ENCODE results near the gene LHX3. TPM values are rescaled to one million over a fixed set of nuclear protein-coding genes. Genes with fewer than 3 reads are reported as not detected.

The LHX3 gene
- total and polyA plus RNA-seq, 2 of the 4 experiments (the other 2 are of a cell fraction) = not detected

GRCh38 chr9:136177224-136177623, 27.7 kb downstream of the LHX3 start:
- H2AFZ ChIP-seq (replicated peaks; ENCODE audit: low read length, poor library complexity) = no peak overlapping the region
- H2AK9ac ChIP-seq (replicated peaks; ENCODE audit: low read depth, low read length, poor library complexity) = no peak overlapping the region
- ChIA-PET POLR2A (ENCODE audit: unreplicated experiment) (no interaction called here), CTCF (no interaction called here)
- H3K36me3 ChIP-seq (ENCODE audit: control insufficient read depth, insufficient read depth, low read length) = no peaks in the 10 kb centered on the region
- H2BK120ac ChIP-seq (ENCODE audit: low read depth, low read length) = no peak overlapping the region
- TF ChIP-seq, protein P1, sequence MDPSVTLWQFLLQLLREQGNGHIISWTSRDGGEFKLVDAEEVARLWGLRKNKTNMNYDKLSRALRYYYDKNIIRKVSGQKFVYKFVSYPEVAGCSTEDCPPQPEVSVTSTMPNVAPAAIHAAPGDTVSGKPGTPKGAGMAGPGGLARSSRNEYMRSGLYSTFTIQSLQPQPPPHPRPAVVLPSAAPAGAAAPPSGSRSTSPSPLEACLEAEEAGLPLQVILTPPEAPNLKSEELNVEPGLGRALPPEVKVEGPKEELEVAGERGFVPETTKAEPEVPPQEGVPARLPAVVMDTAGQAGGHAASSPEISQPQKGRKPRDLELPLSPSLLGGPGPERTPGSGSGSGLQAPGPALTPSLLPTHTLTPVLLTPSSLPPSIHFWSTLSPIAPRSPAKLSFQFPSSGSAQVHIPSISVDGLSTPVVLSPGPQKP (IDR thresholded peaks at IDR 0.05; ENCODE audit: borderline replicate concordance, low read depth, low read length) = no peak
- TF ChIP-seq CEBPB (IDR thresholded peaks at IDR 0.05; ENCODE audit: low read depth, low read length) (no peak), SMC3 (IDR thresholded peaks at IDR 0.05; ENCODE audit: low read depth, low read length) (no peak), MXI1 (IDR thresholded peaks at IDR 0.05; ENCODE audit: borderline replicate concordance, low read depth, low read length) (no peak), POLR2A (IDR thresholded peaks at IDR 0.05; ENCODE audit: low read depth, low read length) (no peak), FOS (IDR thresholded peaks at IDR 0.05; ENCODE audit: low read depth, low read length) (no peak), MAFK (IDR thresholded peaks at IDR 0.05; ENCODE audit: low read depth, low read length) (no peak), NFE2L2 (IDR thresholded peaks at IDR 0.05; ENCODE audit: low read depth, low read length) (no peak), CHD1 (IDR thresholded peaks at IDR 0.05; ENCODE audit: low read depth, low read length) (no peak), MAZ (IDR thresholded peaks at IDR 0.05; ENCODE audit: borderline replicate concordance, low read depth, low read length) (no peak), BHLHE40 (IDR thresholded peaks at IDR 0.05; ENCODE audit: low read depth, low read length) (no peak), RFX5 (IDR thresholded peaks at IDR 0.05; ENCODE audit: low read depth, low read length) (no peak), RAD21 (IDR thresholded peaks at IDR 0.05; ENCODE audit: low read length) (no peak), RCOR1 (IDR thresholded peaks at IDR 0.05; ENCODE audit: insufficient replicate concordance, low read length) (no peak), USF2 (IDR thresholded peaks at IDR 0.05; ENCODE audit: low read depth, low read length) (no peak)
- TF ChIP-seq, protein P2, sequence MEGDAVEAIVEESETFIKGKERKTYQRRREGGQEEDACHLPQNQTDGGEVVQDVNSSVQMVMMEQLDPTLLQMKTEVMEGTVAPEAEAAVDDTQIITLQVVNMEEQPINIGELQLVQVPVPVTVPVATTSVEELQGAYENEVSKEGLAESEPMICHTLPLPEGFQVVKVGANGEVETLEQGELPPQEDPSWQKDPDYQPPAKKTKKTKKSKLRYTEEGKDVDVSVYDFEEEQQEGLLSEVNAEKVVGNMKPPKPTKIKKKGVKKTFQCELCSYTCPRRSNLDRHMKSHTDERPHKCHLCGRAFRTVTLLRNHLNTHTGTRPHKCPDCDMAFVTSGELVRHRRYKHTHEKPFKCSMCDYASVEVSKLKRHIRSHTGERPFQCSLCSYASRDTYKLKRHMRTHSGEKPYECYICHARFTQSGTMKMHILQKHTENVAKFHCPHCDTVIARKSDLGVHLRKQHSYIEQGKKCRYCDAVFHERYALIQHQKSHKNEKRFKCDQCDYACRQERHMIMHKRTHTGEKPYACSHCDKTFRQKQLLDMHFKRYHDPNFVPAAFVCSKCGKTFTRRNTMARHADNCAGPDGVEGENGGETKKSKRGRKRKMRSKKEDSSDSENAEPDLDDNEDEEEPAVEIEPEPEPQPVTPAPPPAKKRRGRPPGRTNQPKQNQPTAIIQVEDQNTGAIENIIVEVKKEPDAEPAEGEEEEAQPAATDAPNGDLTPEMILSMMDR (conservative IDR thresholded peaks at IDR 0.05; ENCODE audit: low read depth, low read length) = no peak
- H3K4me2 ChIP-seq (ENCODE audit: low read depth, low read length) = no peak overlapping the region
- H3K56ac ChIP-seq (ENCODE audit: extremely low read depth, insufficient read depth, low read length) = no peak overlapping the region
- DNase-seq (no peak), ATAC-seq (ENCODE audit: low read depth) (no peak)
- no peak overlapping the region for H2BK20ac ChIP-seq (ENCODE audit: low read depth, low read length)
- no peak overlapping the region for H3K4me3 ChIP-seq (ENCODE audit: insufficient read depth, low read depth, low read length)
- in situ Hi-C loops (cut with MboI; ENCODE audit: low sequenced_read_pairs) = no loop called here
- 86% methylated on average over 9 of the region's 14 CpGs; no CpG with 5 or more reads in 1 of the 2 experiments for WGBS, 2 experiments (ENCODE audit: extremely low coverage in 2 of 2, insufficient read length in 1 of 2)
- H3K27me3 ChIP-seq (ENCODE audit: control insufficient read depth, insufficient read depth, low read length) = peaks cover 44% of the 10 kb centered on the region
- no peak overlapping the region for H2BK5ac ChIP-seq (ENCODE audit: low read depth, low read length, poor library complexity, severe bottlenecking)
- no peak overlapping the region for H2BK15ac ChIP-seq (ENCODE audit: low read depth, low read length)
- H3K9ac ChIP-seq (ENCODE audit: low read depth, low read length) = no peak overlapping the region
- no peaks in the 10 kb centered on the region for H3K9me1 ChIP-seq (ENCODE audit: insufficient read depth, low read length)
- no peaks in the 10 kb centered on the region for H3K79me1 ChIP-seq (ENCODE audit: low read depth in 1 of 2, low read length in 2 of 2)
- no peak overlapping the region for H3K14ac ChIP-seq (replicated peaks; ENCODE audit: low read depth, low read length)
- no peak overlapping the region for H3K23ac ChIP-seq (ENCODE audit: low read depth, low read length)
- no peak overlapping the region for H3K4ac ChIP-seq (ENCODE audit: low read depth, low read length)
- H3K9me3 ChIP-seq (ENCODE audit: control insufficient read depth, insufficient read depth, low read length) = no peaks in the 10 kb centered on the region
- H3K4me1 ChIP-seq (ENCODE audit: control insufficient read depth, insufficient read depth, low read length) = no peaks in the 10 kb centered on the region
- no peaks in the 10 kb centered on the region for H4K20me1 ChIP-seq (ENCODE audit: insufficient read depth, low read length)
- intact Hi-C loops (cut with micrococcal nuclease) = no loop called here
- no peak overlapping the region for H4K5ac ChIP-seq (ENCODE audit: low read depth, low read length)
- no peak overlapping the region for H4K8ac ChIP-seq (ENCODE audit: low read depth in 2 of 2, low read length in 2 of 2)
- dilution Hi-C loops (cut with HindIII; ENCODE audit: low sequenced_read_pairs, unreplicated experiment) = no loop called here
- BruUV-seq (replicated peaks) = no TSS peak
- H3K27ac ChIP-seq (ENCODE audit: insufficient read depth, low read length) = no peak overlapping the region
- no peak overlapping the region for H2AK5ac ChIP-seq (ENCODE audit: low read depth, low read length)
- no peak overlapping the region for H4K91ac ChIP-seq (ENCODE audit: insufficient read depth, low read depth, low read length)
- H3K18ac ChIP-seq (ENCODE audit: low read depth, low read length) = no peak overlapping the region

All from IMR-90 (cell line).